ENCODE data around the gene NETO2. TPM values are rescaled to one million over a fixed set of nuclear protein-coding genes. Genes with fewer than 3 reads are reported as not detected.

Gene NETO2
- total RNA-seq, 1 experiment from 2014 or later = 38.2 TPM

DNA sequence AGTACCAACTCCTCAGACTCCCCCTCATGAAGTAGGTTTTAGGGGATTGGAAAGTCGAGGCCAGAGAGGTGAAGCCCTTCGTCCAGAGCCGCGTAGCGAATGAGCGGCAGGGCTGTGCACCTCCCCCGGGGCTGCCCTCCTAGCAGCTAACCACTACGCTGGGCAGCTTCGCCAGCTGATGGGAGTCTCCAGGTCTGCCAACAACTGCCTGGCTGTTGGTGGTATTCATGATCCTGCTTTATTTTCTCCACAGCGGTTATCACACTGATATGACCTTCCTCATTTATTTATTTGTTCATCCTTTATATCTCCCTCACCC lies 773 bp upstream of the NETO2 start:
- in situ Hi-C loops (cut with HindIII; ENCODE audit: low pct_unique_long_range_greater_than_20kb, low sequenced_read_pairs) (no loop called here), intact Hi-C loops (cut with micrococcal nuclease; ENCODE audit: unreplicated experiment) (loop anchor here (5.0 to 10.0 kb wide), 3 partner anchors 100 to 1023 kb away; partner anchors contain the start of genes ITFG1 and PHKB)
- BruUV-seq (replicated peaks) = no TSS peak
- H3K4me3 ChIP-seq (ENCODE audit: low read depth in 2 of 2, low read length in 2 of 2) = peak overlapping the region; percentile 57 to 64
- H3K36me3 ChIP-seq (ENCODE audit: control insufficient read depth, insufficient read depth, low read length) = no peaks in the 10 kb centered on the region
- TF ChIP-seq POLR2AphosphoS5 (IDR thresholded peaks at IDR 0.05; ENCODE audit: low read depth, low read length) = no peak
- TF ChIP-seq, protein P1, sequence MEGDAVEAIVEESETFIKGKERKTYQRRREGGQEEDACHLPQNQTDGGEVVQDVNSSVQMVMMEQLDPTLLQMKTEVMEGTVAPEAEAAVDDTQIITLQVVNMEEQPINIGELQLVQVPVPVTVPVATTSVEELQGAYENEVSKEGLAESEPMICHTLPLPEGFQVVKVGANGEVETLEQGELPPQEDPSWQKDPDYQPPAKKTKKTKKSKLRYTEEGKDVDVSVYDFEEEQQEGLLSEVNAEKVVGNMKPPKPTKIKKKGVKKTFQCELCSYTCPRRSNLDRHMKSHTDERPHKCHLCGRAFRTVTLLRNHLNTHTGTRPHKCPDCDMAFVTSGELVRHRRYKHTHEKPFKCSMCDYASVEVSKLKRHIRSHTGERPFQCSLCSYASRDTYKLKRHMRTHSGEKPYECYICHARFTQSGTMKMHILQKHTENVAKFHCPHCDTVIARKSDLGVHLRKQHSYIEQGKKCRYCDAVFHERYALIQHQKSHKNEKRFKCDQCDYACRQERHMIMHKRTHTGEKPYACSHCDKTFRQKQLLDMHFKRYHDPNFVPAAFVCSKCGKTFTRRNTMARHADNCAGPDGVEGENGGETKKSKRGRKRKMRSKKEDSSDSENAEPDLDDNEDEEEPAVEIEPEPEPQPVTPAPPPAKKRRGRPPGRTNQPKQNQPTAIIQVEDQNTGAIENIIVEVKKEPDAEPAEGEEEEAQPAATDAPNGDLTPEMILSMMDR (IDR thresholded peaks at IDR 0.05) = peak; percentile 21
- peaks cover 17% of the 10 kb centered on the region for H3K4me1 ChIP-seq (ENCODE audit: control insufficient read depth, insufficient read depth, low read length)
- ATAC-seq = peak; percentile 28
- H3K9me3 ChIP-seq (ENCODE audit: control insufficient read depth, insufficient read depth, low read depth, low read length) = no peaks in the 10 kb centered on the region
- H3K27me3 ChIP-seq (ENCODE audit: control insufficient read depth, insufficient read depth, low read length) = no peaks in the 10 kb centered on the region
- CTCF ChIA-PET = interaction anchor here (1.8 kb wide), 1 partner anchor 1020 kb away, joined by 7 read pairs; no protein-coding TSS in a partner anchor
- DNase-seq (ENCODE audit: low read depth, low spot score) = no peak
- POLR2A ChIA-PET = interaction anchor here (0.6 kb wide), 1 partner anchor 140 kb away, joined by 6 read pairs; no protein-coding TSS in a partner anchor
- H3K27ac ChIP-seq (ENCODE audit: low read length) = peak overlapping the region; percentile 63

DNA sequence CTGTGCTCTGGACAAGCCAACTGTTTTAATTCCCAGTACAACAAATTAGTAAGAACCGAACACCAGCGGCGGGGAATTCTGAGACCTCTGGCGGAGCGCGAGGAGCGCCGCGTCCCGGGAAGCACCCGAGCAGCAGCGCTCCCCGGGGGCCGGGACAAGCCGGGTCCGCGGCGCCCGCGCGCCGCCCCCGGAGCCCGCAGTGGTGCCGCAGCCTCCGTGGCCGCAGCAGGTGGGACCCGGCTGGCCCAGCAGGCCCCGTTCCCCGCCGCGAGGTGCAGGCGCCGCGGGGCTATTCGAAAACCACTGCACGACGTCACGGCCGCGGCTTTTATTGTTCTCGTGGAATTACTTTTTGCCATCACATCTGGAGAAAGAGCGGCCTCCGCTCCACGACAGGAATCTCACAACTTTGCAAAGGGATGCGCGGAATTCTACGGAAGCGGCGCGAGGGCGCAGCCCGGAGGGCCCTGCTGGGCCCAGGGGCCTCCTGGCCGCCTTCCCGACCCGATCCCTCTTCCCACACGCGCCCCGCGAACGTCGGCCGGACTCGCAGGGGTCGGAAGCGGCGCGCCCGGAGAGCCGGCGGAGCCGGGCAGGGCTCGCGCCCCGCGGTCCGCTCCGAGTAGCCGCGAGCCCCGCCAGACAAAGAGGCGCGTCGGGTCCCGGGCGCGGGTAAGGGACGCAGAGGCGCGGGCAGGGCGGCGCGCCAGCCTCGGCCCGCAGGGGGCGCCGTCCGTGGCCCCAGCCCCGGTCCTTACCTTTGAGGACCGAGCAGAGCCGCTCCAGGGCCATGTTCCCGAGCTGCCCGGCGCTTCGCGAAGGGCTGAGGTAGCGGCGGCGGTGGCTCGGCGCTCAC lies 696 bp downstream of the NETO2 start:
- Histone ChIP-seq H3K27me3 (ENCODE audit: control insufficient read depth, insufficient read depth, low read length) (no peaks in the 10 kb centered on the region), H3K27ac (ENCODE audit: low read length) (peak overlapping the region; percentile 79), H3K9me3 (ENCODE audit: control insufficient read depth, insufficient read depth, low read depth, low read length) (no peaks in the 10 kb centered on the region), H3K36me3 (ENCODE audit: control insufficient read depth, insufficient read depth, low read length) (no peaks in the 10 kb centered on the region), H3K4me1 (ENCODE audit: control insufficient read depth, insufficient read depth, low read length) (peaks cover 27% of the 10 kb centered on the region), H3K4me3 (ENCODE audit: low read depth in 2 of 2, low read length in 2 of 2) (peak overlapping the region; percentile 64 to 71)
- DNase-seq (ENCODE audit: low read depth, low spot score) = no peak
- intact Hi-C loops (cut with micrococcal nuclease; ENCODE audit: unreplicated experiment) (loop anchor here (5.0 to 10.0 kb wide), 3 partner anchors 98 to 1024 kb away; partner anchors contain the start of genes ITFG1 and PHKB), in situ Hi-C loops (cut with HindIII; ENCODE audit: low pct_unique_long_range_greater_than_20kb, low sequenced_read_pairs) (no loop called here)
- TF ChIP-seq, protein P2, sequence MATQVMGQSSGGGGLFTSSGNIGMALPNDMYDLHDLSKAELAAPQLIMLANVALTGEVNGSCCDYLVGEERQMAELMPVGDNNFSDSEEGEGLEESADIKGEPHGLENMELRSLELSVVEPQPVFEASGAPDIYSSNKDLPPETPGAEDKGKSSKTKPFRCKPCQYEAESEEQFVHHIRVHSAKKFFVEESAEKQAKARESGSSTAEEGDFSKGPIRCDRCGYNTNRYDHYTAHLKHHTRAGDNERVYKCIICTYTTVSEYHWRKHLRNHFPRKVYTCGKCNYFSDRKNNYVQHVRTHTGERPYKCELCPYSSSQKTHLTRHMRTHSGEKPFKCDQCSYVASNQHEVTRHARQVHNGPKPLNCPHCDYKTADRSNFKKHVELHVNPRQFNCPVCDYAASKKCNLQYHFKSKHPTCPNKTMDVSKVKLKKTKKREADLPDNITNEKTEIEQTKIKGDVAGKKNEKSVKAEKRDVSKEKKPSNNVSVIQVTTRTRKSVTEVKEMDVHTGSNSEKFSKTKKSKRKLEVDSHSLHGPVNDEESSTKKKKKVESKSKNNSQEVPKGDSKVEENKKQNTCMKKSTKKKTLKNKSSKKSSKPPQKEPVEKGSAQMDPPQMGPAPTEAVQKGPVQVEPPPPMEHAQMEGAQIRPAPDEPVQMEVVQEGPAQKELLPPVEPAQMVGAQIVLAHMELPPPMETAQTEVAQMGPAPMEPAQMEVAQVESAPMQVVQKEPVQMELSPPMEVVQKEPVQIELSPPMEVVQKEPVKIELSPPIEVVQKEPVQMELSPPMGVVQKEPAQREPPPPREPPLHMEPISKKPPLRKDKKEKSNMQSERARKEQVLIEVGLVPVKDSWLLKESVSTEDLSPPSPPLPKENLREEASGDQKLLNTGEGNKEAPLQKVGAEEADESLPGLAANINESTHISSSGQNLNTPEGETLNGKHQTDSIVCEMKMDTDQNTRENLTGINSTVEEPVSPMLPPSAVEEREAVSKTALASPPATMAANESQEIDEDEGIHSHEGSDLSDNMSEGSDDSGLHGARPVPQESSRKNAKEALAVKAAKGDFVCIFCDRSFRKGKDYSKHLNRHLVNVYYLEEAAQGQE (IDR thresholded peaks at IDR 0.05; ENCODE audit: insufficient read depth in 1 of 2, low read depth in 2 of 2, low read length in 1 of 2) = no peak
- TF ChIP-seq TCF7L2 (IDR thresholded peaks at IDR 0.05; ENCODE audit: low read depth, low read length) = no peak; the same call in 1 of the 2 replicates
- TF ChIP-seq, protein P1 (IDR thresholded peaks at IDR 0.05) = peak; percentile 78
- CTCF ChIA-PET = no interaction called here
- no TSS peak for BruUV-seq (replicated peaks)
- POLR2A ChIA-PET = no interaction called here
- ATAC-seq = peak; percentile 81
